Measurements from ENCODE around the gene TSPAN2. TPM values are rescaled to one million over a fixed set of nuclear protein-coding genes. Genes with fewer than 3 reads are reported as not detected.

The TSPAN2 gene
- total and polyA plus RNA-seq, 9 of the 15 experiments (the other 6 are each of a cell fraction or from before 2014, with no cell fraction given), result not detected

GRCh38 chr1:115138973-115139372, 49.7 kb upstream of the TSPAN2 start (continued):
- TF ChIP-seq E4F1 (CRISPR knock-in tag; IDR thresholded peaks at IDR 0.05; ENCODE audit: borderline replicate concordance) (no peak), NFRKB (IDR thresholded peaks at IDR 0.05; ENCODE audit: low read depth) (no peak), TCFL5 (CRISPR knock-in tag; conservative IDR thresholded peaks at IDR 0.05) (no peak), HDAC6 (IDR thresholded peaks at IDR 0.05; ENCODE audit: low read depth, low read length) (no peak), ZBED1 (IDR thresholded peaks at IDR 0.05) (no peak), SREBF2 (CRISPR knock-in tag; IDR thresholded peaks at IDR 0.05) (no peak), SMC3 (conservative IDR thresholded peaks at IDR 0.05; ENCODE audit: insufficient read depth, low read depth, low read length) (peak; percentile 86), HDAC2 (IDR thresholded peaks at IDR 0.05) (no peak), CUX1 (CRISPR knock-in tag; IDR thresholded peaks at IDR 0.05) (no peak), ZNF512 (tag; IDR thresholded peaks at IDR 0.05) (no peak), TCF3 (CRISPR knock-in tag; IDR thresholded peaks at IDR 0.05) (no peak), CTCF (IDR thresholded peaks at IDR 0.05 in 2 of 3, conservative IDR thresholded peaks at IDR 0.05 in 1 of 3; ENCODE audit: insufficient read depth in 2 of 3, low read depth in 1 of 3, low read length in 3 of 3) (peak; percentile 91 to 98 (median 92))
- TF ChIP-seq, protein P1, sequence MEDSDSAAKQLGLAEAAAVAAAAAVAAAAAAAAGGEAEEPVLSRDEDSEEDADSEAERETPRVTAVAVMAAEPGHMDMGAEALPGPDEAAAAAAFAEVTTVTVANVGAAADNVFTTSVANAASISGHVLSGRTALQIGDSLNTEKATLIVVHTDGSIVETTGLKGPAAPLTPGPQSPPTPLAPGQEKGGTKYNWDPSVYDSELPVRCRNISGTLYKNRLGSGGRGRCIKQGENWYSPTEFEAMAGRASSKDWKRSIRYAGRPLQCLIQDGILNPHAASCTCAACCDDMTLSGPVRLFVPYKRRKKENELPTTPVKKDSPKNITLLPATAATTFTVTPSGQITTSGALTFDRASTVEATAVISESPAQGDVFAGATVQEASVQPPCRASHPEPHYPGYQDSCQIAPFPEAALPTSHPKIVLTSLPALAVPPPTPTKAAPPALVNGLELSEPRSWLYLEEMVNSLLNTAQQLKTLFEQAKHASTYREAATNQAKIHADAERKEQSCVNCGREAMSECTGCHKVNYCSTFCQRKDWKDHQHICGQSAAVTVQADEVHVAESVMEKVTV (CRISPR knock-in tag; IDR thresholded peaks at IDR 0.05), result peak; percentile 80
- TF ChIP-seq, protein P2, sequence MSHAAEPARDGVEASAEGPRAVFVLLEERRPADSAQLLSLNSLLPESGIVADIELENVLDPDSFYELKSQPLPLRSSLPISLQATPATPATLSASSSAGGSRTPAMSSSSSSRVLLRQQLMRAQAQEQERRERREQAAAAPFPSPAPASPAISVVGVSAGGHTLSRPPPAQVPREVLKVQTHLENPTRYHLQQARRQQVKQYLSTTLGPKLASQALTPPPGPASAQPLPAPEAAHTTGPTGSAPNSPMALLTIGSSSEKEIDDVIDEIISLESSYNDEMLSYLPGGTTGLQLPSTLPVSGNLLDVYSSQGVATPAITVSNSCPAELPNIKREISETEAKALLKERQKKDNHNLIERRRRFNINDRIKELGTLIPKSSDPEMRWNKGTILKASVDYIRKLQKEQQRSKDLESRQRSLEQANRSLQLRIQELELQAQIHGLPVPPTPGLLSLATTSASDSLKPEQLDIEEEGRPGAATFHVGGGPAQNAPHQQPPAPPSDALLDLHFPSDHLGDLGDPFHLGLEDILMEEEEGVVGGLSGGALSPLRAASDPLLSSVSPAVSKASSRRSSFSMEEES (CRISPR knock-in tag; IDR thresholded peaks at IDR 0.05), result no peak

Data from K562 (cell line).